ENCODE measurements around the gene FAM186B.

DNA sequence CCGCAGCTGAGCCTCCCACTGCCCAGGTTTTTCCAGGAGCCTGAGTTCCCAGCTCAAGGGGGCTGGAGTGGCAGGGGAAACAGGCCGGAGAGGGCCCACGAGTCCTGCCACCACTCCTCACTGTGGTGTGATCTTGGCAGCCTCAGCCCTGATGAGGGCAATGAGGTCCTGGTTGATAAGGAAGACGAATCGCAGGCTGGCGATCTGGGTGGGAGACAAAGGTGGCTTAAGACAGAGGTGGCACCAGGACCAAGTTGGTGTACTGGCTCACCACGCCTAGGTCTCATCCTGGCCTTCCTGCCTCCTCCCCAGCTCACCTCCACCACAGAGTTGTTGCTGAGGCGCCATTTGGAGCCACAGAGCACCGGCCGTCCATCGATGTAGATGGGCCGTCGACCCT, 46.9 kb downstream of the FAM186B start:
- TF ChIP-seq, protein P1, sequence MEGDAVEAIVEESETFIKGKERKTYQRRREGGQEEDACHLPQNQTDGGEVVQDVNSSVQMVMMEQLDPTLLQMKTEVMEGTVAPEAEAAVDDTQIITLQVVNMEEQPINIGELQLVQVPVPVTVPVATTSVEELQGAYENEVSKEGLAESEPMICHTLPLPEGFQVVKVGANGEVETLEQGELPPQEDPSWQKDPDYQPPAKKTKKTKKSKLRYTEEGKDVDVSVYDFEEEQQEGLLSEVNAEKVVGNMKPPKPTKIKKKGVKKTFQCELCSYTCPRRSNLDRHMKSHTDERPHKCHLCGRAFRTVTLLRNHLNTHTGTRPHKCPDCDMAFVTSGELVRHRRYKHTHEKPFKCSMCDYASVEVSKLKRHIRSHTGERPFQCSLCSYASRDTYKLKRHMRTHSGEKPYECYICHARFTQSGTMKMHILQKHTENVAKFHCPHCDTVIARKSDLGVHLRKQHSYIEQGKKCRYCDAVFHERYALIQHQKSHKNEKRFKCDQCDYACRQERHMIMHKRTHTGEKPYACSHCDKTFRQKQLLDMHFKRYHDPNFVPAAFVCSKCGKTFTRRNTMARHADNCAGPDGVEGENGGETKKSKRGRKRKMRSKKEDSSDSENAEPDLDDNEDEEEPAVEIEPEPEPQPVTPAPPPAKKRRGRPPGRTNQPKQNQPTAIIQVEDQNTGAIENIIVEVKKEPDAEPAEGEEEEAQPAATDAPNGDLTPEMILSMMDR (IDR thresholded peaks at IDR 0.05), result no peak
- no peak for TF ChIP-seq POLR2AphosphoS5 (IDR thresholded peaks at IDR 0.05)
- no peak for TF ChIP-seq POLR2A (IDR thresholded peaks at IDR 0.05)
